Stromal cell of bone marrow (primary cell): ENCODE data around the gene EMD.
"Not testable (repeated sequence)": the region's sequence is repeated elsewhere in the genome, so short reads cannot be mapped to it uniquely, and the experiment has no call there.

ENCODE experiments used
- DNase-seq: peaks from one replicate; pipeline ENCODE4 v3.0.0-alpha.2; 2012; ENCODE audit warnings: low read depth

Gene EMD

DNA sequence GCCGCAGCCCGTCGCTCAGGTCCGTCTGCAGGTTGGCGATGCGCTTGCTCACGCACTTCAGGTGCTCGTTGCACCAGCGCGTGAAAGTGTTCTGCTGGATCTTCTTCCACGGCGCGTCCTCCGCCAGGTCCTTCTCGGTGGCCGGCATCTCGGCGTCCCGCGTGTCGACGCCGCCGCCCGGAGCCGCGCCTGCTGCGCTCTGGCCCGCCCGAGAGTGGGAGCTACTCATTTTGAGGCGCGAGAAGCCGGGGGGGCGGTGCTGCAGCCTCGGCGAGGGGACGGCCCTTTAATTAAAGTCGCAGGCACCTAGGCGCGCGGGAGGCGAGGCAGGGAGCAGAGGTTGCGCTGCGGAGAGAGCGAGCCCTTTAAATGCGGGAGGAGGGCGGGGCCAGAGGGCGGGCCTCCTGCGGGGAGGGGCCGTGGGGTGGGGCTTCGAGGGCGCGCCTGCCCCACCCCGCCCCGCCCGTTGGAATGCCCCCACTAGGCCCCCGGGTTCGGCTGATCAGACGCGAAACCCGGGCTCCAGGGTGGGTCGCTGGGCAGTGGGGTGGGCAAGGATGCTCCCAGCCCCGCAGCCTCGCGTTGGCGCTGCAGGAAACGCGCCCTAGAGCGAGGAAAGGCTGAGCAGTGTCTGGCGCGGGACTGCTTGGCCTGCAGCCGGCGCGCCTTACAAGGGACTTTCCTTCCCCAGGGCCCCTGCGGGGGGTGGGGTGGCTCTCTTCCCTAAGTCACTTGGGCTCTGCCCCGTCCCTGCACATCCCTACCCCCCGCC is 7.9 kb upstream of the EMD start:
- peak; percentile 88 for DNase-seq

GRCh38 chrX:154371789-154372300 is 7.2 kb upstream of the EMD start:
- DNase-seq = no peak

DNA sequence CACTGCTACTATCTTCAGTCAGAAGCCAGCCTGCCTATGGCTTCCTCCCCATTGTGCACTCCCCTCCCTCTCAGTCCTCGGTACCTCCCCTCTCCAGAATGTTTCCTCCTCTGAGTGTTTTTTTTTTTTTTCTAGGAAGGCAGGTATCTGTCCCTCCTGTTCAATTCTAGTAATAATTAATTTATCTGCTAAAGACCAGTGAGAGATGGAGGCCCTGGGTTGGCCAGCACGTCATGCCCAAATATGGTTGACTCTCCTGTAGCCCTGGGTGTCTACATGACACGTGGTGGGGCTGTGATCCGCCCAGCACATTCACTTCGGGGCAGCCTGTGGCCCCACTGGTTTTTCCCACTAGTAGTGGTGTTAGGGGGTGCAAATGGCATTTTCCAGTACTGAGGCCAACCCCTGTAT is 6.5 kb upstream of the EMD start:
- DNase-seq = no peak

DNA sequence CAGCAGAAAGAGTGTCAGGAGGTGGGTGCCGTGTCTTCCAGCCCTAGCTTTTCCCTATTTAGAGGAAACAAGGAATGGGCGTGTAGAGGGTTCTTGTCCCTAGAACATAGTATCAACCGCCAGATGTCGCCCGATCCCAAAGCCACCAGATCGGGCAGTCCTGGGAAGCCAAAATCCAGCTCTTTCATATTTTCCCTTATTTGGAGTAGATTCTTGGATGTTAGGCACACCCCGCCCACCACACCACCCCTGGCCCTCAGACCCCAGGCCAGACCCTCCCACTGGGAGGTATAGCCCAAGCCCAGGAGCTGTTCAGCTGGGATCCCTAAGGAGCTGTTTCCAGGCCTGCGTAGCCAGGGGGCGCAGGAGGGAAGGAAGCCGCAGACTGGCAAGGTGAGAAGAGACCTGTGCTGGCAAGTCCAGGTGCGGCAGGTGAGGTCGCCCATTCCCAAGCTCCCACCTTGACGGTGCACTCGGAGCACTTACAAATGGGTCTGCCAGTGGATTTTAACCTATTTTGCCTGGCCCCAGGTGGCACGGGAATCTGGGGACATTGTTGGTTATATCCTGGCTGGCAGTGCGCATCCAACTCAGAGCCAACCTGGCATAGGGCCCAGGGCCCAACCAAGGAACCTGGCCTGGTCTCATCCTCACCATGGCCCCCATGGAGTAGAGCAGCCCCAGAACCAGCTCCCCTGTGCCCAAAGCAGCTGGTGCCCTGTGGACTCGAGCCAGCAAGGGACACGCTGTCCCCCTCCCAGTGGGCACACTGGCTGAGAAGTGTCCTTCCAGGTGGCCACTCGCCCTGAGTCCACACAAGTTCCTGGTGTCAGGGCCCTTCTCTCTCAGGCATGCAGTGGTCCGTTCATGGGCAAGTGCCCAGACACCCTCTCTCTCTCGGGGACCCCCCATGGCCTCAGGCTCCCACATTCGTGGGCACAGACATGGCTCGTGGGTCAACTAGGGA is 5.5 kb upstream of the EMD start:
- DNase-seq = peak; percentile 50

DNA sequence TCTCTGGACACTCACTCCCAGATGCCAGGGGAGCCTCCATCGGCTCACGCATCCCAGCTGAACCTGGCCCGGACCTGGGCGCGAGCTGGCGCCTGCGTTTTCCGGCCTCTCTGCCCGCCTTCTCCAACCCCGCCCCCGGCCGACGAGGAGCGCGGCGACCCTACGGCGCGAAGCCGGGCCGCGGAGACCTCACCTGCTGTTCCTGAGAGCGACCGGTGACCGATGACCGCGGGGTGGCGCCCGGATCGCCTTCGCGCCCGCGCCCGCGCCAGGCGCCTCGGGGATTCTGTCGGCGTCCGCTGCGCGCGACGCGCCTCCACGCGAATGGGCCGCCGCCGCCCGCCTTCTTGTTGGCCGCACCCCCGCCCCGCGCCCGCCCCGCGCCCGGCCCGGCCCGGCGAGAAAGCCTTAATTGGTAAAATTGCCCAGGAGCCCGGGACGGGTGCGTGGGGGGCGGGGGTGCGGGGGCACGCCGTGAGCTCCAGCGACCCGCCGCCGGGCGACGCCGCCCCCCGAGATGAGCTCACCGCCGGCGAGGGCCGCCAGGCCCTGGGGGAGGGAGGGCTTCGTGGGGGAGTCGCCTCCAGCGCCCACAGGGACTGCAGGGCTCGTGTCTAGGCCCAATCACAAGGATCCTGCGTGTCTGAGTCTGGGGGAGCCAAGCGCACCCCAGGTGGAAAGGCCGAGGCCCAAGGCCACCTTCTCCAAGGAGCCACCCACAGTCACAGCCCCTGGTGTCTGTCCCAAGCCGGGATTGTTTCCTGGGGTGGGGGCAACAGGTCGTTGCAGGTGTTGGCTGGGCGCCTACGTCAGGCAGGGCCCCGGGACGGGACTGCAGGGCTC is 4.6 kb upstream of the EMD start, which contains the start of gene FLNA:
Gene FLNA, minus strand, starts transcription at position 322 of the 843 bp plus-strand sequence. CDS start 3,389 bp downstream, outside the sequence.
- no peak for DNase-seq

- DNase-seq = no peak
Measured at GRCh38 chrX:154375156-154375504, 4.0 kb upstream of the EMD start.

- no peak for DNase-seq
Measured at GRCh38 chrX:154376774-154377173, 2.3 kb upstream of the EMD start.

DNA sequence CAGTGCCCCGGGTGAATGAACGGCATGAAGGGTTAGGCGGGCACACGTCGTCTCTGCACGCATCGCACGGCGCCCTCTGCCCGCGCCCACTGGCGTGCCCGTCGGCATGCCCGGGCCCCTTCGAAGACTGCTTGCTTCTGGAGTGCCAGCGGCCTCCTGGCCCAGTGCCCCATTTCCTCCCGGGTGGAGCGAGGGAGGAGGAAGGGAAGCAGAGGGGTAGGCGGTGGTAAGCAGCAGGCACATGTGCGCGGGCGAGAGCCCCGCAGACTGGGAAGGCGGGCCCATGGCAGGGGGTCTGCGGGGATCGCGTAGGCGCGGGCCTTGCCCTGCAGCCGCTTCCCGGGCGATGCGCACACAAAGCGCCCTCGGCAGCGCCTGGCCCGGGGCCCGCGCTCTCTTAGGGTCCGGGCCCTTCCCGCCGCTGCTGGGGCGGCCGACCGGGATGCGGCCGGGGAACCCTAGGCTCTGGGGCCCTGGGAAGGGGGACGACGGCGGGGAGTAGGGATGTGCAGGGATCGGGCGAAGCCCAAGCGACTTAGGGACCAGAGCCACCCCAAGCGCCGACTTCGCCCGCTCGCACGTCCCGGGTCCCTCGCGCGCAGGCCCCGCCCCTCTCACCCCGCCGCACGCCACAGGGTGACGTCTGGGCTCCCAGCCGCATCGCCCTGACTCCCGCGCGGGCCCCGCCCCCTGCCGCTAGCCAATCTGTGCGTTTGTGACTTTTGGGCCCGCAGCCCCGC is 866 bp upstream of the EMD start:
- DNase-seq = no peak

DNA sequence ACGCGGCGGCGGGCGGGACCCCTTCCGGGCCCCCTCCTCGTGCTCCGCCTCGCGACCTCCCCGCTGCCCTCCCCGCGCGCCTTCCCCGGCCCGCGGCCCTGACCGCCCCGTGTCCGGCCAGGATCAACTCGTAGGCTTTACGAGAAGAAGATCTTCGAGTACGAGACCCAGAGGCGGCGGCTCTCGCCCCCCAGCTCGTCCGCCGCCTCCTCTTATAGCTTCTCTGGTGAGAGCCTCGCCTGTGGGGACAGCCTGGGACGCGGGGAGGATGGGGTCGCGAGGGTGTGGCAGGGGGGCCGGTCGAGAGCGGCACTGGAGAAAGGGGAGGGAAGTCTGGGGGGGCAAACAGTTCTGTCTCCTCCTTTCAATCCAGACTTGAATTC is 465 bp downstream of the EMD start:
- no peak for DNase-seq

DNA sequence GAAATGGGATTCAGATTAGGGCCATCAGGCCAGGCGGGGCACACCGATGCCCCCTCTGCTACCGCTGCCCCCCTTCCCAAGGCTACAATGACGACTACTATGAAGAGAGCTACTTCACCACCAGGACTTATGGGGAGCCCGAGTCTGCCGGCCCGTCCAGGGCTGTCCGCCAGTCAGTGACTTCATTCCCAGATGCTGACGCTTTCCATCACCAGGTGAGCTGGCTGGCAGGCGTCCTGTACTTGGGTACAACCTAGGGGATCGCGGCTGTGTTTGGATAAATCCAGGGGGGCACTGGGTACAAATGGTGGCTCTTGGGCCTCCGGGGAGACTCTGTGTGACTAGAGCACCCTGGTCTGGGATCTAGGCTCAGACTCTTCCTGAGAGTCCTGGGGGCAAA is 1.1 kb downstream of the EMD start:
- no peak for DNase-seq

GRCh38 chrX:154380787-154381186 is 1.7 kb downstream of the EMD start:
- no peak for DNase-seq

- DNase-seq = no peak
Measured at GRCh38 chrX:154381271-154381670, 2.2 kb downstream of the EMD start.

GRCh38 chrX:154382483-154383069 is 3.5 kb downstream of the EMD start:
- DNase-seq = no peak

DNA sequence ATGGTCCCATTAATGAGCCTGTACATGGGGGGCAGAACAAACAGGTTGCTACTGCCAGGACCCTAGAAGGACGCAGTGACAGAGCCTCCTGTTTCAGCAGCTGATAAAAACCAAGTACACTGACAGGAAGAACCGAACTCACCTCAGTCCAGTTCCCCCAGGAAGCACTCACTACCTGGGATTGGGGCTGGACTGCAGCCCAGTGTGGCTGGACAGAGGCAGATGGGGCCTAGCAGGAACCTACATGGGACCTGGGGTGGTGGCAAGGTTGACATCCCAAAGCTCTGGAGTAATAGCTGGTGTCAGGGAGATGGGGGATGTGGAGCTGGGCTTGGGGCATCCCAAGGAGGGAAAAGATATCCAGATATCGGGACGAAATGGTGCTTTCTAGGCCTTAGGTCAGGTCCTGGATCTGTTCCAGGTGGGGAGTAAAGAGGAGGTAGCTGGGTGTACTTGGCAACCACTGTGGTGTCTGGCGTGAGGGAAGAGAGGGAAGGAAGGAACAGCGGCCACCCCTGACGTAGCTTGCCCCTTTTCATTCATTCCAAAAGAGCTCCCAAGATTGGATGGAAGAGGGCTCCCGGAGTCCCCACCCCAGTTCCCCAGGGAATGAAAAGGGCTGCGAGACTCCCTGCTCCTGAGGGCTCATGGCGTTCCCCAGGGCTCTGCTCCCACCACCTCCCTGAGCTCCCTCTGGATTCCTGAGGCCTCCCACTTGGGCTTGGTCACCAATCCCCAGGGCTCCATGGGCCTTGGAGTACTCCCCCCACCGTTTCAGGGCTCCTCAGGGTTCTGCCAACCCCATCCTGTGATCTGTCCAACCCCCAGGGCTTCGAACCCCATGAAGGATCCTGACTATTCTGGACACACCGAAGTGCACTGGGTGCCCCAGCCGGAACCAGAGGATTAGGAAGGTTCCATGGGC is 4.5 kb downstream of the EMD start:
- DNase-seq = no peak

DNA sequence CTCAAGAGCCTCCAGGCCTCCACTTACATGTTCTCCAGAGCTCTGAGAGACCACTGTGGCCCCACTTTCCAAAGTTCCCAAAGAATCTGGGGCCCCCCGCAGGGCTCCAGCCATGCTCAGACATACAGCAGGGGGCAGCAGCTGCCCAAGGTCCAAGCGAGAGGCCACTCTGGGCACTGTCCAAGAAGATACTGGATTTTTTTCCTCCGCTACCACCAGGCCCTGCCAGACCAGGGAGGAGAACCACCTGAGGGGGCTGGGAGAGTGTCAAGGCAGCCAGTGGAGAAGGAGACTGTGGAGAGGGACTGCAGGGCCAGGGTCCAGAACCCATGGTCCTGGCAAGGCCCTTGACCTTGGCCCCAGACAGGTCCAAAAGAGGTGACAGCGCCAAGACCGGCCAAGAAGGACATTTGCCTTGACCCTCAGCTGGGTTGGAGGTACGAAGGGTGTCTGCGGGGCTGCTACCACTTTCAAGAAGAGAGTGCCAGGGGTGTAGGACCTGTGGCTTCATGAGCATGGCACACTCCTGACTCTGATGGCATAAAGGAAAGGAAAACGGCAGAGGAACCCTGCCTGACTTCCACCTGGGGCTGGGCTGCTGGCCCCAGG is 5.3 kb downstream of the EMD start:
- DNase-seq = no peak

DNA sequence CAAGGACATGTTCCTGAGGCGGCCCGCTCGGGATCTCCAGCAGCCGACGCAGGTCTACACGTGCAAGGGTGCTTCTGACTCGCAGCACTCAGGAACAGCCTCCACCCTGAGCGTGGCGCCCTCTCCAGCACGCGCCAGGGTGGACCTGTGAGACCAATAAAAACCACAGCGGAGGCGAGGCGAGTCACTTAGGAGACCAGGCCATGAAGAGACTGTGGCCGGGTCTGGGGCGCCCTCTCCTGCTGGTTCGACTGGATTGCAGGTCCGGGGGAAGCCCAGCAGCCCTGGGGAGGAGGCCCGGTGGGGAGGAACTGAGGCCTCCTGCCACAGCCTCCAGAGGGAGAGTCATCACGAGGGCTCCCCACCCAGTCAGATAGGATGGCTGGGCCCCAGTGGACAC is 9.0 kb downstream of the EMD start:
- not testable (repeated sequence) for DNase-seq

DNA sequence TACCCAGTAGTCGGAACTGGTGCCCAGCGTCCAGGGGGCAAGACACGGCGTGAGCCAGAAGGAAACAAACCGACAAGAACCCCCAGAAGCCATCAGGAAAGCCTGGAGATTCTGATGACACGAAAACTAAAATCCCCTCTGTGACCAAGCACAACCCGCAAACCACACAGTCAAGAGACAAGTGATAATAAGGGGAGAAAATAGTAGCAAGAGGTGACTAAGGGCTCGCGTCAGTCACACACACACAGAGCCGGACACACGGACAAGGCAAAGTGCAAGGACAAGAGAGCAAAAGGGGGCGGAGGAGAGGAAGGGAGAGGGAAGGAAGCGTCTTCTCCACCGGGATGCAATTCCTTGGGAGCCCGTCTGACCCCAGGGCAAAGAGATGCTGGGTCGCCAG is 9.6 kb downstream of the EMD start:
- DNase-seq = not testable (repeated sequence)

GRCh38 chrX:154389812-154390747 is 11.0 kb downstream of the EMD start:
- DNase-seq = not testable (repeated sequence)
